Body of pancreas (tissue), 4 donors: ENCODE measurements around the gene NRG3. TPM values are rescaled to one million over a fixed set of nuclear protein-coding genes. Genes with fewer than 3 reads are reported as not detected.

Experiments used
- ATAC-seq: fragments of 150-250 bp; one replicate; pipeline ENCODE4 v1.9.1; 2016
- DNase-seq, 4 donors: peaks; one replicate each; pipeline ENCODE4 v3.0.0-alpha.2; 2019
- H3K27ac ChIP-seq, 4 donors: fragments of 200-600 bp; sonication (generic); 1 replicate in 3 of 4; 2 replicates in 1 of 4; pipeline versions ENCODE4 v1.5.1 to v1.6.1; 2016 to 2019; ENCODE audit warnings: mild to moderate bottlenecking in 1 of 4, mixed read lengths in 1 of 4, moderate library complexity in 1 of 4
- H3K27me3 ChIP-seq, 2 donors: fragments of 200-600 bp; sonication (generic); one replicate each; pipeline ENCODE4 v1.6.0; 2016; ENCODE audit warnings: mild to moderate bottlenecking in 1 of 2
- H3K36me3 ChIP-seq, 2 donors: fragments of 200-600 bp; sonication (generic); replicated peaks in 1 of 2; 2 replicates each; pipeline ENCODE4 v1.5.1; 2016; ENCODE audit warnings: low read depth in 2 of 2; ENCODE audit not compliant: insufficient read depth in 1 of 2
- H3K4me1 ChIP-seq: fragments of 200-600 bp; sonication (generic); one replicate; pipeline ENCODE4 v1.6.0; 2016
- H3K4me3 ChIP-seq, 2 donors: fragments of 200-600 bp; sonication (generic); 1 replicate in 1 of 2; 2 replicates in 1 of 2; pipeline ENCODE4 v1.5.1; 2016 to 2019
- H3K9me3 ChIP-seq, 3 donors: fragments of 200-600 bp; sonication (generic); 1 replicate in 2 of 3; 2 replicates in 1 of 3; pipeline ENCODE4 v1.5.1; 2016
- POLR2A ChIP-seq, 3 donors: fragments of 450-650 bp; IDR thresholded peaks; one replicate each; pipeline ENCODE4 v1.6.1; 2016; ENCODE audit warnings: antibody characterized with exemption in 3 of 3, mild to moderate bottlenecking in 2 of 3
- WGBS, 2 donors: methylation state at CpG; one replicate each; pipeline ENCODE4 v1.1.5; 2017; 5-methylcytosine and 5-hydroxymethylcytosine counted together
- intact Hi-C: fragments of 100-400 bp; cut with DNase I; formaldehyde crosslinking; loops from one replicate; pipeline ENCODE4 v1.15.1; 2023
- total RNA-seq, 2 donors: library from RNA; depleted of rRNA; stranded (reverse); fragments of >200 nt; gene quantifications; one replicate each; pipeline ENCODE4 v1.1.0, GENCODE V29; 2016
- TF ChIP-seq, protein P1 (sequence below), 7 experiments: fragments of 450-650 bp in 4 of 7; fragments of 200-600 bp in 3 of 7; sonication (generic) in 3 of 7; IDR thresholded peaks; one replicate each; pipeline ENCODE4 v1.5.1; 2016 to 2019; ENCODE audit warnings: antibody characterized with exemption in 7 of 7

NRG3 gene
- total RNA-seq, 2 donors from 2014 or later, result 0.26 TPM; not detected in 1

DNA sequence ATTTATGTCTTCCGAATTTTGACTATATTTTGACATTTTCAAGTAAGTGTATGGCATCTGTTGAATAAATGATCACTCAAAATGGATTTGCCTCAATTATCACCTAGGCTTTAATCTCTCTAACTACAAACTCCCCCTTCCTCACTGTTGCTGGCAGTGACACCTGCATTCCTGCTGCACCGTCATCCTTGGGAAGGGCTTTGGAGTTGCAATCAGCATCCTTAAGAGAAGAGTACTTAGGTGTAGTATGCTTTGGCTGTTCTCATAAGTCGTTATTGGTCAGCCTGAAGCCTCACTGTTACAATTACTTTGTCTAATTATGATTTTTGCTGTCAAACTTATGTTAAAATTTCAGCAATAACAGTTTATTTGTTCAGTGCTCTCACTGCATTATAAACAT, 415.0 kb downstream of the NRG3 start:
- Histone ChIP-seq H3K9me3 (no peaks in the 10 kb centered on the region), H3K27me3 (no peaks in the 10 kb centered on the region), H3K36me3 (no peaks in the 10 kb centered on the region), H3K27ac (no peak overlapping the region), H3K4me3 (no peak overlapping the region), H3K4me1 (no peaks in the 10 kb centered on the region)
- no peak for ATAC-seq
- intact Hi-C loops, result no loop called here
- no peak for DNase-seq
- TF ChIP-seq, protein P1, sequence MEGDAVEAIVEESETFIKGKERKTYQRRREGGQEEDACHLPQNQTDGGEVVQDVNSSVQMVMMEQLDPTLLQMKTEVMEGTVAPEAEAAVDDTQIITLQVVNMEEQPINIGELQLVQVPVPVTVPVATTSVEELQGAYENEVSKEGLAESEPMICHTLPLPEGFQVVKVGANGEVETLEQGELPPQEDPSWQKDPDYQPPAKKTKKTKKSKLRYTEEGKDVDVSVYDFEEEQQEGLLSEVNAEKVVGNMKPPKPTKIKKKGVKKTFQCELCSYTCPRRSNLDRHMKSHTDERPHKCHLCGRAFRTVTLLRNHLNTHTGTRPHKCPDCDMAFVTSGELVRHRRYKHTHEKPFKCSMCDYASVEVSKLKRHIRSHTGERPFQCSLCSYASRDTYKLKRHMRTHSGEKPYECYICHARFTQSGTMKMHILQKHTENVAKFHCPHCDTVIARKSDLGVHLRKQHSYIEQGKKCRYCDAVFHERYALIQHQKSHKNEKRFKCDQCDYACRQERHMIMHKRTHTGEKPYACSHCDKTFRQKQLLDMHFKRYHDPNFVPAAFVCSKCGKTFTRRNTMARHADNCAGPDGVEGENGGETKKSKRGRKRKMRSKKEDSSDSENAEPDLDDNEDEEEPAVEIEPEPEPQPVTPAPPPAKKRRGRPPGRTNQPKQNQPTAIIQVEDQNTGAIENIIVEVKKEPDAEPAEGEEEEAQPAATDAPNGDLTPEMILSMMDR (IDR thresholded peaks at IDR 0.05), result no peak
- no peak for TF ChIP-seq POLR2A (IDR thresholded peaks at IDR 0.05)
- 71 to 75% methylated on average over 3 of the region's 3 CpGs for WGBS, 2 donors

DNA sequence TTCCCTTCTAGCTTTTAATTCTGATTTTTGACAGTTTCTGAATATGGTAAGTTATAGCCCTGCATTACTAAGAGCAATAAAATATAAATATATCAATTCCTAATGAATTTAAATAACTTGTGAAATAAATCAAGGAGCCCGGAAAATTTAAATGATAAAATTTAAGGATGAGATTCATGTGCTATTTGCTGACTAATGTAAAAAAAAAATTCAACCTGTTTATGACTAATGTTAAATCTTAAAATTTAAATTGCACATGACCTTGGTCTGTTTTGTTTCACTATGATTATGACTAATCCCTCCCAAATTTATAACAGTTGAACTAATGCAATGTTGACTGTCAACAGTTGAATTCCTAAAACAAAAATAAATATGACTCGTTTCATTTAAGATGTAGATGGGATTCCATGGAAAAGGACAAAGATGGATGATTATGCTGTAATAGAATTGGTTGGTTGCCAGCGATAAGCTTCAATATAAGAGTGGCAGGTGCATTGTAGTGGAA, 419.9 kb downstream of the NRG3 start:
- intact Hi-C loops, result no loop called here
- Histone ChIP-seq H3K9me3 (peaks cover 0 to 4% (median 0%) of the 10 kb centered on the region in 3 donors), H3K27ac (no peak overlapping the region), H3K4me3 (no peak overlapping the region), H3K4me1 (no peaks in the 10 kb centered on the region), H3K27me3 (no peaks in the 10 kb centered on the region), H3K36me3 (no peaks in the 10 kb centered on the region)
- DNase-seq (no peak), ATAC-seq (no peak)
- 58 to 60% methylated on average over 3 of the region's 3 CpGs for WGBS, 2 donors
- TF ChIP-seq, protein P1 (IDR thresholded peaks at IDR 0.05), result no peak
- no peak for TF ChIP-seq POLR2A (IDR thresholded peaks at IDR 0.05)

DNA sequence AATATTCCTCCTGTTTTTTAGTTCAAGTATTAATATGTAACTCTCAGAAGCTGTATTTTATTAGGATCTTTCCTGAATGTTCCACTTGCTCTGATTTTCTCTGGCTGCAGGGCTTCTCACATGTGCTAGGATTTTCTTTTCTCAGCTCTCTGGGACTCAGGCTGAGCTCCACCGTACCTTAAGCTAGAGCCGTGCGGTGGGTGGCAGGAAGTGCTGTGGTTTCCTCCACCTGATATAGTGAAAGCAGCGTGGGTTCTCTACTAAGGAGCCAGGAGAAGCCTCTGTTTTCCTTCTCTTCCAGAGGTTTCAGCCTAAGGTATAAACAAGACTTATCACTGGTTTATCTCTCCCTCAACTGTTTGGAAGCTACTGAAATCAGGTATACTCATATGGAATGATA, 433.6 kb downstream of the NRG3 start:
- TF ChIP-seq, protein P1 (IDR thresholded peaks at IDR 0.05), result no peak
- TF ChIP-seq POLR2A (IDR thresholded peaks at IDR 0.05), result no peak
- intact Hi-C loops, result no loop called here
- H3K27me3 ChIP-seq, result no peaks in the 10 kb centered on the region
- 56 to 85% methylated on average over 4 of the region's 4 CpGs for WGBS, 2 donors
- no peak overlapping the region for H3K4me3 ChIP-seq
- ATAC-seq (no peak), DNase-seq (no peak)
- H3K36me3 ChIP-seq, result no peaks in the 10 kb centered on the region
- H3K4me1 ChIP-seq, result no peaks in the 10 kb centered on the region
- H3K27ac ChIP-seq, result no peak overlapping the region
- H3K9me3 ChIP-seq, result no peaks in the 10 kb centered on the region

DNA sequence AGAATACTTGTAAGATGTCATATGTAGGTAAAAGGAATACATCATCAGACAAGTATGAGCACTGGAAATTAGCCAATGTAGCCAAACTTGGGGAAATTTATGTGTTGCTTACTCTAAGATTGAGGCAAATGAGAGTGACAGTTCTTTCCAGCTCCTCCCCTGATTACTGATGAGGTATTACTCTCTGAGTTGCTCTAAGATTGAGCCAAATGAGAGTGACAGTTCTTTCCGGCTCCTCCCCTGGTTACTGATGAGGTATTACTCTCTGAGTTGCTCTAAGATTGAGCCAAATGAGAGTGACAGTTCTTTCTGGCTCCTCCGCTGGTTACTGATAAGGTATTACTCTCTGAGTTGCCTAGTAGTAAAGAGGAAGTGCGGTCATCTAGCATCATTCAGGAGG, 435.8 kb downstream of the NRG3 start:
- Histone ChIP-seq H3K4me1 (no peaks in the 10 kb centered on the region), H3K36me3 (no peaks in the 10 kb centered on the region), H3K27me3 (no peaks in the 10 kb centered on the region), H3K27ac (no peak overlapping the region), H3K4me3 (no peak overlapping the region), H3K9me3 (no peaks in the 10 kb centered on the region)
- DNase-seq (no peak), ATAC-seq (no peak)
- TF ChIP-seq POLR2A (IDR thresholded peaks at IDR 0.05), result no peak
- TF ChIP-seq, protein P1 (IDR thresholded peaks at IDR 0.05), result no peak
- intact Hi-C loops, result no loop called here
- 61 to 76% methylated on average over 3 of the region's 3 CpGs for WGBS, 2 donors

DNA sequence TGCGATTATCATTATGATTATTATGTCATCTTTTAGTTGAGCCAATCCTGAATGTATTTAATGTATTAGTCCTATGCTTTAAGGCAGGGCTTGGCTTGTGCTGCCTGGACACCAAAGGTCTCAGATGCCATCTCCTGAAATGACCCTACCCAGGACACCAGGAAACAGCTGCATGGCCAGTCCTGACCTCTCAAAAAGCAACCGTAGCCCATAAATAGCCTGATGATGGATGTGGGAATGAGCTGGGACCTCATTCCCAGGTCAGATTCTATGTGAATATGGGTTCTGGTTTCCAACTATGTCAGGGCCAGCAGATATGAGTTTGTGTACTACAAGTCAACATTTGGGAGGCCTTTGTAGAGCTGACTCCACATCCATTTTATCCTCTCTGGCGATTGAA, 438.4 kb downstream of the NRG3 start:
- DNase-seq (no peak), ATAC-seq (no peak)
- no peak overlapping the region for H3K4me3 ChIP-seq
- intact Hi-C loops, result no loop called here
- H3K27ac ChIP-seq, result no peak overlapping the region
- TF ChIP-seq, protein P1 (IDR thresholded peaks at IDR 0.05), result no peak
- H3K27me3 ChIP-seq, result no peaks in the 10 kb centered on the region
- no peaks in the 10 kb centered on the region for H3K36me3 ChIP-seq
- H3K4me1 ChIP-seq, result no peaks in the 10 kb centered on the region
- no peaks in the 10 kb centered on the region for H3K9me3 ChIP-seq
- WGBS, 2 donors, result 58 to 78% methylated on average over 3 of the region's 3 CpGs
